Stimulated activated naive CD8-positive, alpha-beta T cell treated with anti-CD3 and anti-CD28 coated beads, Interleukin-15, Interleukin-2, amounts not matched to agents 100 ng/mL and 50 ng/mL, for 24 hours (primary cell): Measurements from ENCODE around the gene HPD.

Experiments used
- H3K27ac Mint-ChIP-seq: one replicate; pipeline ENCODE4 v1.8.0; 2021; ENCODE audit warnings: mild to moderate bottlenecking, mixed read lengths
- H3K27me3 Mint-ChIP-seq: one replicate; pipeline ENCODE4 v1.8.0; 2021; ENCODE audit warnings: mixed read lengths
- H3K36me3 Mint-ChIP-seq: one replicate; pipeline ENCODE4 v1.8.0; 2021; ENCODE audit warnings: low read depth, mixed read lengths
- H3K4me1 Mint-ChIP-seq: one replicate; pipeline ENCODE4 v1.8.0; 2021; ENCODE audit warnings: low read depth, mixed read lengths
- H3K4me3 Mint-ChIP-seq: one replicate; pipeline ENCODE4 v1.8.0; 2021; ENCODE audit warnings: mild to moderate bottlenecking, mixed read lengths
- H3K9me3 Mint-ChIP-seq: one replicate; pipeline ENCODE4 v1.8.0; 2021; ENCODE audit warnings: mixed read lengths

The HPD gene

GRCh38 chr12:121812320-121812871, 46.3 kb downstream of the HPD start:
- peak overlapping the region; percentile 84 for H3K4me3 Mint-ChIP-seq
- peak overlapping the region; percentile 26 for H3K27ac Mint-ChIP-seq
- peaks cover 40% of the 10 kb centered on the region for H3K36me3 Mint-ChIP-seq
- H3K4me1 Mint-ChIP-seq: peaks cover 29% of the 10 kb centered on the region
- H3K27me3 Mint-ChIP-seq: no peaks in the 10 kb centered on the region
- no peaks in the 10 kb centered on the region for H3K9me3 Mint-ChIP-seq

GRCh38 chr12:121811434-121812319, 47.0 kb downstream of the HPD start:
- Mint-ChIP-seq H3K36me3 (peaks cover 38% of the 10 kb centered on the region), H3K4me1 (peaks cover 36% of the 10 kb centered on the region), H3K27me3 (no peaks in the 10 kb centered on the region), H3K27ac (peak overlapping the region; percentile 81), H3K9me3 (no peaks in the 10 kb centered on the region), H3K4me3 (peak overlapping the region; percentile 84)

- Mint-ChIP-seq H3K9me3 (no peaks in the 10 kb centered on the region), H3K27ac (peak overlapping the region; percentile 81), H3K27me3 (no peaks in the 10 kb centered on the region), H3K36me3 (peaks cover 38% of the 10 kb centered on the region), H3K4me1 (peaks cover 44% of the 10 kb centered on the region), H3K4me3 (peak overlapping the region; percentile 84)
Measured at GRCh38 chr12:121810833-121811433, 47.7 kb downstream of the HPD start.

GRCh38 chr12:121810234-121810817, 48.3 kb downstream of the HPD start:
- peaks cover 47% of the 10 kb centered on the region for H3K4me1 Mint-ChIP-seq
- H3K4me3 Mint-ChIP-seq: peak overlapping the region; percentile 84
- H3K36me3 Mint-ChIP-seq: peaks cover 39% of the 10 kb centered on the region
- H3K27ac Mint-ChIP-seq: no peak overlapping the region
- H3K27me3 Mint-ChIP-seq: no peaks in the 10 kb centered on the region
- no peaks in the 10 kb centered on the region for H3K9me3 Mint-ChIP-seq

GRCh38 chr12:121809712-121810116, 48.9 kb downstream of the HPD start:
- Mint-ChIP-seq H3K36me3 (peaks cover 37% of the 10 kb centered on the region), H3K27me3 (no peaks in the 10 kb centered on the region), H3K4me1 (peaks cover 47% of the 10 kb centered on the region), H3K4me3 (no peak overlapping the region), H3K27ac (no peak overlapping the region), H3K9me3 (no peaks in the 10 kb centered on the region)

- peaks cover 35% of the 10 kb centered on the region for H3K36me3 Mint-ChIP-seq
- no peak overlapping the region for H3K27ac Mint-ChIP-seq
- H3K4me3 Mint-ChIP-seq: no peak overlapping the region
- peaks cover 44% of the 10 kb centered on the region for H3K4me1 Mint-ChIP-seq
- H3K9me3 Mint-ChIP-seq: no peaks in the 10 kb centered on the region
- H3K27me3 Mint-ChIP-seq: no peaks in the 10 kb centered on the region
Measured at GRCh38 chr12:121808623-121809022, 50.0 kb downstream of the HPD start.

GRCh38 chr12:121807642-121808347, 50.9 kb downstream of the HPD start:
- peaks cover 28% of the 10 kb centered on the region for H3K36me3 Mint-ChIP-seq
- no peaks in the 10 kb centered on the region for H3K9me3 Mint-ChIP-seq
- H3K27ac Mint-ChIP-seq: no peak overlapping the region
- no peaks in the 10 kb centered on the region for H3K27me3 Mint-ChIP-seq
- peaks cover 39% of the 10 kb centered on the region for H3K4me1 Mint-ChIP-seq
- H3K4me3 Mint-ChIP-seq: peak overlapping the region; percentile 90

- Mint-ChIP-seq H3K27me3 (no peaks in the 10 kb centered on the region), H3K27ac (peak overlapping the region; percentile 90), H3K4me3 (peak overlapping the region; percentile 90), H3K4me1 (peaks cover 37% of the 10 kb centered on the region), H3K36me3 (peaks cover 28% of the 10 kb centered on the region), H3K9me3 (no peaks in the 10 kb centered on the region)
Measured at GRCh38 chr12:121806546-121807423, 51.9 kb downstream of the HPD start.

- H3K36me3 Mint-ChIP-seq: peaks cover 34% of the 10 kb centered on the region
- no peaks in the 10 kb centered on the region for H3K27me3 Mint-ChIP-seq
- H3K4me1 Mint-ChIP-seq: peaks cover 36% of the 10 kb centered on the region
- H3K27ac Mint-ChIP-seq: peak overlapping the region; percentile 90
- H3K4me3 Mint-ChIP-seq: peak overlapping the region; percentile 90
- no peaks in the 10 kb centered on the region for H3K9me3 Mint-ChIP-seq
Measured at GRCh38 chr12:121806009-121806545, 52.6 kb downstream of the HPD start.

- Mint-ChIP-seq H3K27ac (peak overlapping the region; percentile 90), H3K27me3 (no peaks in the 10 kb centered on the region), H3K4me3 (peak overlapping the region; percentile 90), H3K4me1 (peaks cover 31% of the 10 kb centered on the region), H3K36me3 (peaks cover 28% of the 10 kb centered on the region), H3K9me3 (no peaks in the 10 kb centered on the region)
Measured at GRCh38 chr12:121805171-121806008, 53.3 kb downstream of the HPD start.

- Mint-ChIP-seq H3K36me3 (peaks cover 26% of the 10 kb centered on the region), H3K4me3 (peak overlapping the region; percentile 90), H3K27me3 (no peaks in the 10 kb centered on the region), H3K9me3 (no peaks in the 10 kb centered on the region), H3K4me1 (peaks cover 31% of the 10 kb centered on the region), H3K27ac (peak overlapping the region; percentile 93)
Measured at GRCh38 chr12:121804417-121805111, 54.1 kb downstream of the HPD start.

- Mint-ChIP-seq H3K4me1 (peaks cover 36% of the 10 kb centered on the region), H3K9me3 (no peaks in the 10 kb centered on the region), H3K27me3 (no peaks in the 10 kb centered on the region), H3K36me3 (peaks cover 23% of the 10 kb centered on the region), H3K4me3 (peak within 1 kb of the TSS; percentile 90), H3K27ac (peak within 1 kb of the TSS; percentile 98)
Measured at GRCh38 chr12:121803861-121804416, 54.7 kb downstream of the HPD start, which contains the start of gene SETD1B. SETD1B (plus strand) TSS chr12:121804009; CDS start chr12:121804738, 729 bp downstream.
